HepG2 (cell line): ENCODE measurements around the gene HYPK. TPM values are rescaled to one million over a fixed set of nuclear protein-coding genes. Genes with fewer than 3 reads are reported as not detected.

ENCODE experiments used
- CBX5 ChIP-seq: sonication (generic); formaldehyde crosslinking; IDR thresholded peaks from 2 replicates; pipeline ENCODE4 v1.4.0; 2020; ENCODE audit warnings: missing genetic modification reagents, borderline replicate concordance
- IKZF4 ChIP-seq: sonication (generic); formaldehyde crosslinking; IDR thresholded peaks from 2 replicates; pipeline ENCODE4 v1.5.1; 2020; ENCODE audit warnings: borderline replicate concordance, mild to moderate bottlenecking, low read depth, missing genetic modification reagents; ENCODE audit errors: not compliant biosample characterization
- KDM1A ChIP-seq: IDR thresholded peaks from 2 replicates; pipeline ENCODE4 v1.6.1; 2016; ENCODE audit warnings: missing compliant biosample characterization
- KDM3A ChIP-seq: IDR thresholded peaks from 2 replicates; pipeline ENCODE4 v1.6.1; 2018; ENCODE audit warnings: low read depth, missing compliant biosample characterization
- MXI1 ChIP-seq: IDR thresholded peaks from 3 replicates; pipeline ENCODE4 v1.6.1; 2012; ENCODE audit warnings: low read depth, low read length, inconsistent platforms, borderline replicate concordance
- MYPOP ChIP-seq: sonication (generic); formaldehyde crosslinking; IDR thresholded peaks from 2 replicates; pipeline ENCODE4 v1.8.1; 2023; ENCODE audit warnings: mild to moderate bottlenecking, moderate library complexity, missing genetic modification reagents
- NFIB ChIP-seq: sonication (generic); formaldehyde crosslinking; IDR thresholded peaks from 2 replicates; pipeline ENCODE4 v1.9.0; 2021; ENCODE audit warnings: missing genetic modification reagents, mild to moderate bottlenecking, borderline replicate concordance
- SMAD1 ChIP-seq: sonication (generic); formaldehyde crosslinking; IDR thresholded peaks from 2 replicates; pipeline ENCODE4 v1.4.0; 2020; ENCODE audit warnings: missing genetic modification reagents, low read depth, mild to moderate bottlenecking, borderline replicate concordance
- SP4 ChIP-seq: sonication (generic); formaldehyde crosslinking; IDR thresholded peaks from 2 replicates; pipeline ENCODE4 v1.8.1; 2023; ENCODE audit warnings: mild to moderate bottlenecking, missing genetic modification reagents
- TFAP4 ChIP-seq: sonication (generic); IDR thresholded peaks from 2 replicates; pipeline ENCODE4 v1.6.1; 2016; ENCODE audit warnings: low read depth, borderline replicate concordance
- THAP7 ChIP-seq: sonication (generic); formaldehyde crosslinking; IDR thresholded peaks from 2 replicates; pipeline ENCODE4 v1.8.1; 2023; ENCODE audit warnings: mild to moderate bottlenecking, missing genetic modification reagents
- YY1 ChIP-seq: IDR thresholded peaks from 2 replicates; pipeline ENCODE4 v1.6.1; 2011; ENCODE audit warnings: low read length, low read depth, moderate library complexity, mild to moderate bottlenecking; ENCODE audit not compliant: insufficient read depth, insufficient replicate concordance
- ZBTB25 ChIP-seq: IDR thresholded peaks from 2 replicates; pipeline ENCODE4 v1.6.1; 2018; ENCODE audit warnings: missing genetic modification reagents
- ZFYVE20 ChIP-seq: sonication (generic); formaldehyde crosslinking; IDR thresholded peaks from 2 replicates; pipeline ENCODE4 v1.8.0; 2023; ENCODE audit warnings: low read depth, mild to moderate bottlenecking, moderate library complexity, missing genetic modification reagents, borderline replicate concordance
- ZHX1 ChIP-seq: sonication (generic); formaldehyde crosslinking; IDR thresholded peaks from 2 replicates; pipeline ENCODE4 v1.8.1; 2022; ENCODE audit warnings: low read depth, mild to moderate bottlenecking, missing genetic modification reagents
- ZNF124 ChIP-seq: sonication (generic); formaldehyde crosslinking; IDR thresholded peaks from 2 replicates; pipeline ENCODE4 v1.4.0; 2020; ENCODE audit warnings: missing genetic modification reagents
- ZNF432 ChIP-seq: sonication (generic); formaldehyde crosslinking; IDR thresholded peaks from 2 replicates; pipeline ENCODE4 v1.5.0; 2020; ENCODE audit warnings: missing genetic modification reagents, mild to moderate bottlenecking, borderline replicate concordance
- ZNF569 ChIP-seq: sonication (generic); formaldehyde crosslinking; IDR thresholded peaks from 2 replicates; pipeline ENCODE4 v1.5.0; 2020; ENCODE audit warnings: mild to moderate bottlenecking, missing genetic modification reagents, moderate library complexity, borderline replicate concordance
- ZNF580 ChIP-seq: IDR thresholded peaks from 2 replicates; pipeline ENCODE4 v1.6.1; 2016; ENCODE audit warnings: low read depth, borderline replicate concordance
- ZNF709 ChIP-seq: sonication (generic); formaldehyde crosslinking; IDR thresholded peaks from 2 replicates; pipeline ENCODE4 v1.5.0; 2020; ENCODE audit warnings: mild to moderate bottlenecking, missing genetic modification reagents
- polyA plus RNA-seq, 8 experiments: library from polyadenylated mRNA; depleted of rRNA in 3 of 8; stranded (reverse) in 7 of 8; unstranded in 1 of 8; fragments of >200 nt; fragmentation: Illumina TruSeq in 4 of 8; extraction: Trizol in 4 of 8; gene quantifications; 2 replicates each; pipeline versions ENCODE4 v1.2.1 to v1.2.3, GENCODE V29; 2011 to 2016; ENCODE audit warnings: low read depth in 4 of 8, missing spikeins in 1 of 8, mixed read lengths in 1 of 8; ENCODE audit not compliant: insufficient read depth in 1 of 8
- total RNA-seq, 5 experiments: library from RNA; depleted of rRNA; stranded (reverse); fragments of >200 nt; fragmentation: Illumina TruSeq; extraction: Trizol; gene quantifications; 2 replicates each; pipeline ENCODE4 v1.2.3, GENCODE V29; 2016; ENCODE audit warnings: low read depth in 1 of 5

The HYPK gene
- total and polyA plus RNA-seq, 2 of the 13 experiments (the other 11 are each of a cell fraction or from before 2014, with no cell fraction given), result 13.5 to 16.5 TPM

- peak; percentile 68; the same call in 1 of the 2 replicates for TF ChIP-seq THAP7
- peak; percentile 88 for TF ChIP-seq TFAP4
- TF ChIP-seq KDM3A (CRISPR knock-in tag), result 0 out of 2 replicates have a peak, but pooled peaks have one; percentile 43
- peak; percentile 59; the same call in 1 of the 2 replicates for TF ChIP-seq SP4 (CRISPR knock-in tag)
- peak; percentile 45; the same call in 1 of the 3 replicates for TF ChIP-seq MXI1
- no peak for TF ChIP-seq NFIB (CRISPR knock-in tag)
- TF ChIP-seq ZNF432 (CRISPR knock-in tag), result no peak
- peak; percentile 37; the same call in 1 of the 2 replicates for TF ChIP-seq ZNF569 (CRISPR knock-in tag)
- TF ChIP-seq ZNF124, result peak; percentile 59; the same call in 1 of the 2 replicates
- 0 out of 2 replicates have a peak, but pooled peaks have one; percentile 50 for TF ChIP-seq ZHX1
- peak; percentile 34; the same call in 1 of the 2 replicates for TF ChIP-seq ZNF709 (CRISPR knock-in tag)
- TF ChIP-seq YY1, result peak; percentile 25
- no peak for TF ChIP-seq KDM1A (CRISPR knock-in tag)
- TF ChIP-seq CBX5 (CRISPR knock-in tag), result peak; percentile 72; the same call in 1 of the 2 replicates
- 0 out of 2 replicates have a peak, but pooled peaks have one; percentile 50 for TF ChIP-seq MYPOP (CRISPR knock-in tag)
- TF ChIP-seq SMAD1, result no peak
- TF ChIP-seq IKZF4 (CRISPR knock-in tag), result no peak
- peak; percentile 70; the same call in 1 of the 2 replicates for TF ChIP-seq ZNF580 (CRISPR knock-in tag)
- TF ChIP-seq ZFYVE20 (CRISPR knock-in tag), result no peak
- TF ChIP-seq ZBTB25 (CRISPR knock-in tag), result peak; percentile 84; the same call in 1 of the 2 replicates
Measured at GRCh38 chr15:43824302-43825246, 24.2 kb downstream of the HYPK start, which contains the start of gene MFAP1 (continued).
